ENCODE results near the gene PHACTR1.

DNA sequence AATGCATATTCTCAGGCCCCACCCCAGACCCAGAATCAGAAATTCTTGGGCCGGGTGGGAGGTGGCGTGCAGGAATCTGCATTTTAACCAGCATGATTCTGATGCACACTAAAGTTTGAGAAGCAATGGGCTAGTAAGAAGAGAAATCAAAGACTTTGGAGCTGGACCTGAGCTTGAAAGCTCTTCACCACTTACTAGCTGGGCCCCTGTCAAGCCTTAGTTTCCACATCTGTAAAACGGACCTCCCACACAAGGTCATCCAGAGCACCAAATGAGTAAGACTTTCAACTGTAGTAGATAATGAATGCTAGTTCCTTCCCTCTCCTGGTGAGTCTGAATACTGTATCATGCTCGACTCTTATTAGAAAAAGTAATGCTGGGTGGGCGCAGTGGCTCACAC lies 524.8 kb downstream of the PHACTR1 start:
- TF ChIP-seq, protein P1, sequence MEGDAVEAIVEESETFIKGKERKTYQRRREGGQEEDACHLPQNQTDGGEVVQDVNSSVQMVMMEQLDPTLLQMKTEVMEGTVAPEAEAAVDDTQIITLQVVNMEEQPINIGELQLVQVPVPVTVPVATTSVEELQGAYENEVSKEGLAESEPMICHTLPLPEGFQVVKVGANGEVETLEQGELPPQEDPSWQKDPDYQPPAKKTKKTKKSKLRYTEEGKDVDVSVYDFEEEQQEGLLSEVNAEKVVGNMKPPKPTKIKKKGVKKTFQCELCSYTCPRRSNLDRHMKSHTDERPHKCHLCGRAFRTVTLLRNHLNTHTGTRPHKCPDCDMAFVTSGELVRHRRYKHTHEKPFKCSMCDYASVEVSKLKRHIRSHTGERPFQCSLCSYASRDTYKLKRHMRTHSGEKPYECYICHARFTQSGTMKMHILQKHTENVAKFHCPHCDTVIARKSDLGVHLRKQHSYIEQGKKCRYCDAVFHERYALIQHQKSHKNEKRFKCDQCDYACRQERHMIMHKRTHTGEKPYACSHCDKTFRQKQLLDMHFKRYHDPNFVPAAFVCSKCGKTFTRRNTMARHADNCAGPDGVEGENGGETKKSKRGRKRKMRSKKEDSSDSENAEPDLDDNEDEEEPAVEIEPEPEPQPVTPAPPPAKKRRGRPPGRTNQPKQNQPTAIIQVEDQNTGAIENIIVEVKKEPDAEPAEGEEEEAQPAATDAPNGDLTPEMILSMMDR (IDR thresholded peaks at IDR 0.05), result no peak
- no peak for TF ChIP-seq POLR2A (IDR thresholded peaks at IDR 0.05)
